GM21360 (cell line): ENCODE measurements around the gene SRP68.
"Not testable (repeated sequence)": the region's sequence is repeated elsewhere in the genome, so short reads cannot be mapped to it uniquely, and the experiment has no call there.

ENCODE experiments used
- ATAC-seq: cut with Tn5 transposase; IDR thresholded peaks from one replicate; pipeline ENCODE4 v1.9.1; 2021; ENCODE audit warnings: mild to moderate bottlenecking, moderate library complexity; ENCODE audit not compliant: unreplicated experiment

Gene SRP68

GRCh38 chr17:76090517-76091129 is 18.3 kb upstream of the SRP68 start:
- no peak for ATAC-seq

GRCh38 chr17:76089680-76090516 is 17.6 kb upstream of the SRP68 start:
- ATAC-seq = no peak

DNA sequence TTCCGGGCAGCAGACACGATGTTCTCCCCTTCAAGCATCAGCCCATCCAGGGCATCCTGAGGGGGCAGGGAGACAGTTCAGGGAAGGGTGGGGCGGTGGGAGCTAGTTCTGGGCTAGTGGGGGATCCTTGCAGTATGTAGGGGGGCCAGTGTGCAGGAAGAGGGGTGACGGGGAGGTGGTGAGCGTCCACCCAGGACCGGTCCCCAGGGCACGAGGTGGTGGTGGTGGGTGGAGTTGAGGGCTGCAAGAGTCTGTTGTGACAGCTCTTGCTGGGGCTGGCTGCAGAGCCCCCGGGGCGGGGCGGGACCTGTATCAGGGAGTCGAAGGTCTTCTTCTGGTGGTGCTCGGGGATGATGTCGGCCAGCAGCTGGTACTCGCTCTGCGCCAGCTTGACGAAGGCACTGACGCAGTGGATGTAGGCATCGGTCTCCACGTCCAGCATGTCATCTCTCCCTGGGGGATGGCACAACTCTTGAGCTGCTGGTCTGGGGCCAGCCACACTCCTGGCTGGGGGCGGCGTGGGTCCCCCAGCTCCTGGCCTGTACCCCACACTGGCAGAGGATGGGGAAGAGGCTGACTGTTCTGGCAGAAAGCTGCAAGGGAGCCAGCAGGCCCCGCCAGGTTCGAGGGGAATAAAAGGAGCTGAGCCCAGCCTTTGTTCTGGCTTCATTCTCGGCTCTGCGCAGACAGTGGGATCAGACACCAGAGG is 16.7 kb upstream of the SRP68 start:
- no peak for ATAC-seq

GRCh38 chr17:76088041-76088867 is 15.9 kb upstream of the SRP68 start:
- no peak for ATAC-seq

DNA sequence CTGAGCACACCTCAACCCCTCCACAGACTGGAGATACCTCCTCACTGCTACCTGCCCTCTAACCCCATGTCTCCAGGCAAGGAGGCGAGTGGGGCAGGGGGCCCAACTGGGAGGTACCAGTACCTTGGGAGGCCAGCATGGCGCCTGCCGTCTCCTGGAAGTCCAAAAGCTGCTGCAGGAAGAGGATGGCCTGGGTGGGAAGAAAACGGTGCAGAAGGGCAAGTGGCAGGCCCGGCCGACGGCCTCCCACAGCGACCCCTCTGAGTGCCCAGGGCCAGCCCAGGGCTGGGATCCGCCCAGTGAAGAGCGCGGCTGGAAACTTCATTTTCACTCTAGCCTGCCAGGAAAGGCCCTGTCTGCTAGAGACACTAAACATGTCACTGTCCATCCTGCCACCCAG is 15.2 kb upstream of the SRP68 start:
- no peak for ATAC-seq

- no peak for ATAC-seq
Measured at GRCh38 chr17:76086384-76086783, 14.1 kb upstream of the SRP68 start.

DNA sequence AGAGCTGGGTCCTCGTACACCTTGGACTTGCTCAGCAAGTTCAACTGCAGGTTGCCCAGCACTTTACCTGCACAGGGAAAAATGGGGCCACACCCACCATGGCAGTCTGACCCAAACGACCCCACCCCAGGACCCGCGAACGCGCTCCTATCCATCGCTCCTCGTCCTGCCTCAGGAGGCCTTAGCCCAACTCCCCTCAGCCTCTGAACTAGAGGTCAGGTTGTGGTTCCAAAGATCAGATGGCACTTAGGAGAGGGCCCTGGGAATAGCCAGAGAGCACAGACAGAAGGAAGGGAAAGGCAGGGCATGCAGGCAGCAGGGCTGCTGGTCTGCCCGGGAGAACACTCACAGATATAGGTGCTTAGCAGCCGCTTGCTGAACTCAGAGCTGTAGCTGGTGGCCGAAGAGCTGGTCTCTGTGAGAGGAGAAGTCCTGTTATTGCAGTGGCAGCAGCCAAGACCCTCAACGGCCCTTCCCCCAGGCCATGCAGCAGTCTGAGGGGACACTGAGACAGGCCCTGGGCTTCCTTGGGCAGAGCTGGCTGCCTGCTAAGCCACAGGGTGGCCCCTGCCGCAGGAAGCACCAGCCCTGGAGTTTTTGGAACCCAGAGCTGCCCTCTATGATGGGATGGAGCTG is 13.5 kb upstream of the SRP68 start:
- ATAC-seq = no peak

DNA sequence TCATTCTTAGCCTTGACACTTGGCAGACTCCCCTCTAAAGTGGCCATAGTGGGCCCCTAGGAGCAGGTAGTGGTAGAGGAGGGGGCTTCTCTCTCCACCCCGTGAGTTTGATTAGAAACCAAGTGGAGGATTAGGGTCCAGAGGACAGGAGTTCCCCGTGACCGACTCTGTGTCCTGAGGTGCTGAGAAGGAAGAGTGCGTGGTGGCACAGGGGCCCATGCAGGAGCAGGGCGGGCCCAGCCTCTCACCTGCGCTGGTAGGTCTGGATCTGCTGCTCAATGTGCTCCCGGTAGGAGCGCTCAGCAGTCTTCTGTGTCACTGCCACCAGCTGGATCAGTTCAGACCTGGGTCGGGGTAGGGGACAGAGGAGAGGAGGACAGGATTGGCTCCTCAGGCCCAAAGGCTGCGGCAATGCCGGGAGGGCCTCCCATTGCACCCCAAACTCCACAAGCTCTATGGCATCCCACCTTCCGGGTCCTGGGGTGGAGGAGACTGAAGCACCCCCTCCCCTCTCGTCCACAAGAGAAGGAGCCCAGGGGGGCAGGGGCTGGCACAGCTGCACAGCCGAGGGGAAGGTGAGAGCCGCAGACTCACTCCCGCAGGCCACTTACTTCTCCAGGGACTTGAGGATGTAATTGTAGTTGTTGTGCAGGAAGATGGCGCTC is 12.9 kb upstream of the SRP68 start:
- ATAC-seq = no peak

GRCh38 chr17:76083536-76084182 is 11.3 kb upstream of the SRP68 start:
- no peak for ATAC-seq

DNA sequence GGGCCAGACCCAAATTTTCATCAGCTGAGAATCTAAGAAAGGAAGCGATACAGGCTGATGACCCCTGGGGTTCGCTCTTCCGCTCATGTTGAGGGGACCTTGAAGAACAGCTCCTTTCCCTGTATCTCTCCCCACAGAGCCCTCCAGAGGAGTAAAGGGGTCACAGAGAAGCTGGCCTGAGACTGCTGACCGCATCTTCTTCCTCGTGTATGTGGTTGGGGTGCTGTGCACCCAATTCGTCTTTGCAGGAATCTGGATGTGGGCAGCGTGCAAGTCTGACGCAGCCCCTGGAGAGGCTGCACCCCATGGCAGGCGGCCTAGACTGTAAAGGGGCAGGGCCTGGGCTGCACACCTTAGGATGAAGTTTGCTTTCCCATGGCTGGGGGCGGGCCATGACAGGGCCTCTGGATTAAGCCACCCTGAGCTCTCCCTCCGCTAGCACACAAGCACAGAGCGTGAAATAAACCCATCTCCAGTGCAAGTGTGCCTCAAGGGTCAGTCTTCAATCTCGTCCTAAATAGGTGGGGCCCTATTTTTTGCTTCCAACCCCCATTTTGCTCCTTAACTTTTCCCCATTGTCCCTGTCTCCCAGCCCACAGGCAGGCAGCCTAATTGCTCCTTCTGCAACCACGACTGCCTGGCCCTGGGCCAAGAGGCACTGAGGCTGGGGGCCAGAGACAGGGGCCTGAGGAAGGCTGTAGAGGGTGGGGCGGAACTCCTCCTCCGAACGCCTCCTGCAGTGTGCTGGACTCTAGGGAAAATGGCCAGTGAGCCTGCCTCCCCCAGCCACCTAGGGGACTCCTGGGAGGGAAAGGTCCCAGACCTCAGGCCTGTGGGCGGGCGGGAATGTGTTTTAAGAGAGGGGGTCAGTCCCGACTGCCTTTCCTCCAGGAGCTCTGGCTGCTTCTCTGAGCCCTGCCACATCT is 10.3 kb upstream of the SRP68 start:
- no peak for ATAC-seq

- ATAC-seq = no peak
Measured at GRCh38 chr17:76081295-76082210, 9.2 kb upstream of the SRP68 start.

- no peak for ATAC-seq
Measured at GRCh38 chr17:76080768-76081287, 8.5 kb upstream of the SRP68 start.

DNA sequence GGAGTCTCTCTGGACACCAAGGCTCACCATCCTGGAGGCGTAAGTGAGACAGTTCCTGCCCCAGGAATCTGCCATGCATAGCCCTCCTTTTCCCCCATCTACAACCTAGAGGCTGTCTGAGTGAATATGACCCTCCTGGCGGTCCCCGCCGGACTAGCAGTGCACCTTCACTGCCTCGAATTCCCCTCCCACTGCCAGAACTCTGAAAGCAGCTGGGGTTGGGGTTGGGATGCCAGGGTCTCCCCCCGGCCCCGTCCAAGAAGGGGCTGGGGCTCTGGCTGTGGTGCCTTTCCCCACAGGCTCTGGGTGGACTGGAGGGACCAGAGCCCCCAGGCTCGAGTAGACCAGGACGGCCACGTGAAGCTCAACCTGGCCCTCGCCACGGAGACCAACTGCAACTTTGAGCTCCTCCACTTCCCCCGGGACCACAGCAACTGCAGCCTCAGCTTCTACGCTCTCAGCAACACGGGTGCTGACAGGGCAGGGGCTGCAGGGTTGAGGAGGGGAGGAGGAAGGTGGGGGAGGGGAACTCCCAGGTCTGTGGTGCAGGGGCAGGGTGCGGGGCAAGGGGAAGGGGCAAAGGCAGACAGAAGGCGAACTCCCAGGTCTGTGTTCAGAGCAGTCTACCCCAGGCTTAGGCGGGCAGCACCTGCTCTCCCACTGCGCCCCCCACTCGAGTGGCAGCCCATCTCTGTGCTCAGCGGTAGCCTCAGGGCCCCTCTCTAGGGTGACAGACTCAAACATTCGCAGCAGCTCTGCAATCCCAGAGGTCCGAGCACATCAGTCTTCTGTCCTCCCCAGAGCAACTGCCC is 7.8 kb upstream of the SRP68 start:
- ATAC-seq = no peak

DNA sequence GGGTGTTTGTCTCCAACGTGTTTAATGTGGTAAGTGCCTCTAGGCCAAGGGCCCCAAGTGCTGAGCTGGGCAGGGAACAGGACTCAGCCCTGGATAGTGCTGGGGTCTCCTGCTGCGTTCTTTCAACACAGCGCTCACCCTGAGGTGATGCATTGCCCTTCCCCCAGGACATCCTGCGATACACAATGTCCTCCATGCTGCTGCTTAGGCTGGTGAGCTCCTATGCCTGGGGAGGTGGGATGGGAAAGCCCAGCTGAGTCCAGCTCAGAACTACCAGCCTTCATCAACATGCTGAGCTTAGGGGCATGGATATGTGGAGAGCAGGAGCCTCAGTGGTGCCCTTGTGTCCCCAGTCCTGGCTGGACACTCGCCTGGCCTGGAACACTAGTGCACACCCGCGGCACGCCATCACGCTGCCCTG is 7.2 kb upstream of the SRP68 start:
- no peak for ATAC-seq

DNA sequence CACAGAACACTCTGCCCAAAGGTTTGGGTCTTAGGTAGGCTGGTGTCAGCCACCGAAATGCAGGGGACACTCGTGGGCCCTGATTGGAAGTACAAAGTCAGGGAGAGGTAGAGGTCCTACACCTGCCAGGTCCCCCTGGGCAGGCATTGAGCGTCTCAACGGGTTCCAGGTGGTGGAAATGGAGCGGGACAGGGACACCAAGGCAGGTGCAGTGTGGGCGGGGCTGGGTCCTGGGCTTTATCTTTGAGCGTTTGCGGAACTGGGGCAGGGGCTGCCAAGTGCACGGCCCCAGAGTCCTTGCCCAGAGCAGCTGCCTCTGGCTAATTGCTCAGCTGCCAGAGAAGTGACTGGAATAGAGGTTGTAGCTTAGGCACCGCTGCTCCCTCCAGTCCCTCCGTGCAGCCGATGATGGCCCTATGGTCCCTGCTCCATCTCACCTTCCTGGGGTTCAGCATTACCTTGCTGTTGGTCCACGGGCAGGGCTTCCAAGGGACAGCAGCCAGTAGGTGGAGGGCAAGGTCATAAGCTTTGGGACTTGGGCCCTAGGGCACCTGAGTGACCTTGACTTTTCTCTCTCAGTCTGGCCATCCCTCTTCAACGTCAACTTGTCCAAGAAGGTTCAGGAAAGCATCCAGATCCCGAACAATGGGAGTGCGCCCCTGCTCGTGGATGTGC is 6.7 kb upstream of the SRP68 start, which contains the start of gene ZACN:
Gene ZACN, plus strand, starts transcription at position 323 of the 675 bp plus-strand sequence. Its CDS starts 83 bp downstream, at position 406.
- ATAC-seq = no peak

DNA sequence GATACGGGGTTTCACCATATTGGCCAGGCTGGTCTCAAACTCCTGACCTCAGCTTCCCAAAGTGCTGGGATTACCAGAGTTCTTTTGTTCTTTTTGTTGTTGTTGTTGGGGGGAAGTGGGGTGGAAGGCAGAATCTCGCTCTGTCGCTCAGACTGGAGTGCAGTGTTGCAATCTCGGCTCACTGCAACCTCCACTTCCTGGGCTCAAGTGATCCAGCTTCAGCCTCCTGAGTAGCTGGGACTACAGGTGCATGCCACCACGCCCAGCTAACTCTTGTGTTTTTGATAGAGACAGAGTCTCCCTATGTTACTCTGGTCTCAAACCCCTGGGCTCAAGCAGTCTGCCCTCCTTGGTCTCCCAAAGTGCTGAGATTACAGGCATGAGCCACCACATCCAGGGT is 6.1 kb upstream of the SRP68 start:
- ATAC-seq = not testable (repeated sequence)
